Astrocyte of the hippocampus (primary cell): ENCODE measurements around the gene SYT13.

Experiments used
- DNase-seq: peaks from one replicate; pipeline ENCODE4 v3.0.0; 2011; ENCODE audit warnings: low read depth, low spot score

SYT13 gene

DNA sequence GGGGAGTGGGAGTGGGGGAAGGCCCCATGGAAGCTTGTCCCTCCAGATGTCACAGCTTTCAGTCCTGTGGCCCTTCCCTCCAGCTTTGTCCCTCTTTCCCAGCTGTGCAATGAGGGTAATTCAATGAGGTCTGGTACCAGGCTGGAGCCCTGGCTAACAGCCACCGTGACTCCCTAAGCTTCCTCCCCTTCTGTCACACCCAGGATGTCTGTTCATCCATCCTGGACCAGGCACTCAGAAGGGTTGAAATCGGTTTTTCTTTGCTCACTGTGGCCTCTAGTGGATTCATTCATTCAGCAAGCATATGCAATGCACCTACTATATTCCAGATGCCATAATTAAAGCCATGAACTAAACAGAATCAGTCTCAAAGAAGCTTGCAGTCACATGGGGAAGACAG is 38.7 kb downstream of the SYT13 start:
- no peak for DNase-seq

- DNase-seq, result no peak
These were observed 39.9 kb downstream of the SYT13 start for GRCh38 chr11:45246241-45246640.

GRCh38 chr11:45245218-45246045 is 40.7 kb downstream of the SYT13 start:
- no peak for DNase-seq

- DNase-seq, result no peak
These were observed 42.2 kb downstream of the SYT13 start for GRCh38 chr11:45243967-45244366.

DNA sequence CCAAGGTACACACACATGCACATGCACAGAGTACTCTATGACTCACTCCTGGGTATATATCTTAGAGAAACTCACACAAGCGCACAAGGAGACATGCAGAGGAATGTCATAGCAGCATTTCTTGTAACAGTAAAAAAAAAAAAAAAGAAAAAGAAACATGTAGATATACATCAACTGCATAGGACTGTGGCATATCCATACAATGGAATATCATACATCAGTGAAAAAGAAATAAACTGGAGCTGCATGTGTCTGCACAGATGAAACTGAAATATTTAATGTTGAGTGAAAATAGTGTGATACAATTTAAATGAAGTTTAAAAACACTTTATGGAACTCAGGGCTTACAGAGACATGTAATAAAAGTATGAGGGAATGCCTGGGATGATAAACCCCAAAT is 46.4 kb downstream of the SYT13 start:
- DNase-seq, result no peak

DNA sequence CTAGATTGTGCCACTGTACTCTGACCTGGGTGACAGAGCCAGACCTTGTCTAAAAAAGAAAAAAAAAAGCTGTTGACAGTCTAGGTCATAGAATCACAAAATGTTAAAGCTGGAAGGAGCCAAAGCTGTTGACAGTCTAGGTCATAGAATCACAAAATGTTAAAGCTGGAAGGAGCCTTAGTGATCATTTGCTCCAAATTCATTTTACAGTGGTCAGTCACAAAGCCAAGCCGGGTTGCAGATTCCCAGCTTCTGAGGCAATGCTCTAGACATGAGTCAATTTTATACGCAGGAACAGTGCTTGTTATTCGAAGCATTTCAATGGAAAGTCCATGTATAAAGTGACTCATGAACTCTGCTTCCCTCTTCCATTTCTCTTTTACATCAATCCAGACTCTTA is 47.4 kb downstream of the SYT13 start:
- peak; percentile 85 for DNase-seq

DNA sequence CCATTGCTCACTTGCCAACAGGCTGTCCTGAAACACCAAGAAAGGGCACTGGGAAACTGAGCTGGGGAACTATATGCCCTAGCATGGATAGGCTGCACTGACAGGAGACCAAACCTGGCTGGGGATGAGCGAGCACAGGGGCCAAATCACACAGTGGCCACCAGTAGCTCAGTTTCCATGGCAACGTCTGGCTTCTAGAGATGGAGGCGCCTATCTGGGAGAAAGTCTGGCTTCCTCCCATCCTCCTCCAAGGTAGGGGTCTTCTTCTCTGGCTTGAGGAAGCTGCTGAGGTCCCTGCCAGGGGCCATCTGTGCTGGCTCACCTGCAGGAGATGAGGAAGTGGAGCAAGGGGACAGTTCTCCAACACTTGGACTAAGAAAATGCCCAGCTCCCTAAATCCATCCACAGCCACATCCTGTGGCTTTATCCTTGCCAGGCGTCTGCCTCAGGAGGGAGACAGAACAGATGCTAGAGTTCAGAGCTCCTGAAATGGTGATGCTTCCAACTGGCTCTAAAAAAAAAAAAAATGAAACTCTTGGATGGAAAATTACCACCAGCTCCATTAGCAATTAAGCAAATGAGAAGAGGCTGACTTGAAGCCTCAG is 48.3 kb downstream of the SYT13 start:
- DNase-seq, result no peak

- no peak for DNase-seq
These were observed 51.7 kb downstream of the SYT13 start for GRCh38 chr11:45234306-45235006.

DNA sequence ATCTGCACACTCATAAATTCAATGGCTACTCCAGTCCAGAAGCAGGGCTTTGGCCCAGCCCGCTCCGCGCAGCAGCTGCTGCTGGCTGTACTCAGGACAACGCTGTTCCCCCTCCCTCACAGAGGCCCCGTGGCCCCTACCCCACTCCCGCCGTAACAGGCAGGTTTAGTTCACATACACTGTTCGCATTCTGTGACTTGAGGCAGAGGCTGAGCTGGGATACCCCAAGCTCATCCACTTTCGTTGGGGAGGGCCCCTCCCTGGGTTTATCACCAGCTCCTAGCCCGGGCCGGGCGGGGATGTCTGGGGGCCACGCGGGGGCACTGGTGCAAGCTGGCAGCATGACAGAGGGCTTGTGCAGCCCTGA is 52.4 kb downstream of the SYT13 start:
- DNase-seq, result no peak

DNA sequence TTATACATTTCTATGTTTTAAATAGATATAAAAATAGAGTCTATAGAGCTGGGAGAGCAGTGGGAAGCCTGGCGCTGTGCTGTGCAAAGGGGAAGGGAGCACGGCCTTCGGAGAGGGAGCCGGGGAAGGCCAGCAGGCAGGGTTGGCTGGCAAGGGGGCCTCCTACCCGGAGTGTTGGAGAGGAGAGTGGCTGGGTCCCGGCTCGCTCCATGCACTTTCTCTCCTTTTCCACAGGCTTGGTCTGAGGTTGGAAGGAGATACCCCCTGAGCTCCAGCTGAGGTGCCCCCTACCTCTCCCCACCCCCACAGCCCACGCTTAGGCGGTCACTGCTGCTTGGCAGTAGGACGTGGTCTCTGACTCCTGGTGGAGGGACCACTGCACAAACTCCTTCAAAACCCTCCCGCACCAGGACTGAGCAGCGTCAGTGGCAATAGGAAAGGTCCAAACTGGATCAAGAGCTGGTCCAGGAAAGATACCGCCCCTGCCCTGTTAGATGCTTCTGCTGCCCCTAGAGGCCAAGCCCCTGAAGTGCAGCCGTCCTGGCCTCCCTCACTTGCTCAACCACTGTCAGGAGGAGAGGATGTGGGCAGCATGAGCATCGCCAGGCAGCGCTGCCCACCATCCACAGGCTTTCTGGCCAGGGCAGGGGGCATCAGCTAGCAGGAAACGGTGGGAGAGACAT is 52.9 kb downstream of the SYT13 start:
- peak; percentile 65 for DNase-seq

- DNase-seq, result no peak
These were observed 53.6 kb downstream of the SYT13 start for GRCh38 chr11:45232341-45233080.

DNA sequence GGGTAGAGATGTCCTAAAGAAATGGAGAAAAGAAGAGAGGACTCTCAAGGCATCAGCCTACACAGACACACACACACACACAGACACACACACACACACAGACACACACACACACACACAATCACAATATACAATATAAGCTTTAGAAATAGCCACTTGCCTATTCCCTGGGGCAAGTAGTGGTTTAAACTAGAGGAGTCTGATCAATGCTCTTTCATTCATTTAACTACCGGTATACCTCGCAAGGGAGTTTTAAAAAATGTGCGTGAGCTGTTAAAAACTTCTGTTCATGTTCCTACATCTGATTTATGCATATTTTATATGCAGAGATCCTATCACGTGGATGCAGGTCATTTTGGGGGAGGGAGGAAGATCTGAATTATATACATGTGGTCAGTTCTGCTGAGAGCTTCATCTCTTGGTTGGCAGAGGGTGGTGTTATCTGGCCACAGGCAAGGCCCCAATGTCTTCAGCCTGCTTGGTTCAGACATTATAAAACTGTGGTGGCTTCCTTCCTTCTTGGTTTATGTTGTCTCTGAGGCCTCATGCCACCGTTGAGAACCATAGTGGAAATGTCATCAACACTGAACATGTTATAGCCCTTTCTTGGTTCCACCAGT is 56.6 kb downstream of the SYT13 start:
- DNase-seq, result no peak

DNA sequence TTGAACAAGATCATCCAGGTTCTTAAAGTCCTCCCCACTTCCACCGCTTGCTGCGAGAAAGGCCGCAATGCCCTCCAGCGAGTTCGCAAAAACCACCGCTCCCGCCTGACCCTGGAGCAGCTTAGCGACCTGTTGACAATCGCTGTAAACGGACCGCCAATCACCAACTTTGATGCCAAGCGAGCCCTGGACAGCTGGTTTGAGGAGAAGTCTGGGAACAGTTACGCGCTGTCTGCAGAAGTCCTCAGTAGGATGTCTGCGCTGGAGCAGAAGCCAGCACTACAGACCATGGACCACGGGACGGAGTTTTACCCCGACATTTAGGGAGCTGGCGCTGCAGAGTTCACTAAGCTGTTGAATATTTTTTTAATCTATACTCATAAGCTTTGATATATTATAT is 58.3 kb downstream of the SYT13 start:
- DNase-seq, result no peak

DNA sequence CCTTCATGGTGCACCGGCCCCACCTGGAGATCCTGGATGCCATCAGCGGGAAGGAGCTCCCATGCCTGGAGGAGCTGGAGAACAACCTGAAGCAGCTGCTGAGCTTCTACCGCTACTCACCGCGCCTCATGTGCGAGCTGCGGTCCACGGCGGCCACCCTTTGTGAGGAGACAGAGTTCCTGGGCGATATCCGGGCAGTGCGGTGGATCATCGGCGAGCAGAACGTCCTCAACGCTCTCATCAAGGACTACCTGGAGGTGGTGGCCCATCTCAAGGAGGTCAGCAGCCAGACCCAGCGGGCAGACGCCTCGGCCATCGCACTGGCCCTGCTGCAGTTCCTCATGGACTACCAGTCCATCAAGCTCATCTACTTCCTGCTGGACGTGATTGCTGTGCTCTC is 59.2 kb downstream of the SYT13 start:
- no peak for DNase-seq

- DNase-seq, result no peak
These were observed 59.9 kb downstream of the SYT13 start for GRCh38 chr11:45225961-45226871.

DNA sequence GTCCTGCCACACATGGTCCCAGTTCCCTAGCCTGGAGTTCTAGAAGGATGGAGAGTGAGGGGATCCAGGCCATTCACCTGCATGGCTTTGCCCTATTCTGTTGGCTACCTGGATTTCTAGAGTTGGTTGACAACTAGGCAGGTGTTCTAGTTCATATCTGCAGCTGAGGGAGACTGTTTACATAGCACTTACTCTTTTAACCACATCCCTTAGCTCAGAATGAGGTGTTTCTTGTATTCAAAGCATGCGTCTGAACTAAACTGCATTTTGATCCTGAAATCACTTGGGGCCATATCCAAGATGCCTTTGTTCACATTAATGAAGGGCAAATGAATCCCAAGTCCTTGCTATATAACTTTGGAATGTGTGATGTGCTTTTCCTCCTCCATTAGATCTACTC is 60.9 kb downstream of the SYT13 start:
- DNase-seq, result no peak

- no peak for DNase-seq
These were observed 61.4 kb downstream of the SYT13 start for GRCh38 chr11:45224766-45225165.

GRCh38 chr11:45223496-45223895 is 62.6 kb downstream of the SYT13 start:
- no peak for DNase-seq

- no peak for DNase-seq
These were observed 66.7 kb downstream of the SYT13 start for GRCh38 chr11:45219411-45219810.

- DNase-seq, result no peak
These were observed 67.4 kb downstream of the SYT13 start for GRCh38 chr11:45218705-45219104.
